Hepatocyte (in vitro differentiated cells): ENCODE measurements around the gene ASIP.

ENCODE experiments used
- CTCF ChIP-seq: fragments of 200-600 bp; sonication (generic); IDR thresholded peaks from 2 replicates; pipeline ENCODE4 v1.5.1; 2016; ENCODE audit warnings: antibody characterized with exemption, mild to moderate bottlenecking; ENCODE audit not compliant: poor library complexity
- EZH2 ChIP-seq: fragments of 200-600 bp; sonication (generic); IDR thresholded peaks from 2 replicates; pipeline ENCODE4 v1.6.1; 2016; ENCODE audit warnings: antibody characterized with exemption, mild to moderate bottlenecking, borderline replicate concordance

DNA sequence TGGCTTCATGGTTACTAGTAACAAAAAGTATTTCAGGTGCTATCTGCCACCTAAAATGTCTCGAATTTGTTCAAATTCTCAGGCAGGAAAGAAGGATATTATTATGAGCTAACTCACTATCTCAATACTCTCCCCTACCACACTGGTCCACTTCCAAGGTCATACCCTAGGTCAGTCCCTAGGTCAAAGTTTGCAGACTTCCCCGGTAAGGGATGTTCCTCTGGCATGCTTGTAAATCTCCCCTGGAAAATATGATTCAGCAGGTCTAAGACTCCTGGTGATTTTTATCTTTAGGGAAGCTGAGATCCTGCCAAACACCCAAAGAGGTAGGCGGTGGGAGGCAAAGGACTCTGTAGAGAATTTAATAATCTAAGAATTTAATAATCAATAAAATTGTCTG is 55.2 kb downstream of the ASIP start:
- TF ChIP-seq CTCF, result no peak
- TF ChIP-seq EZH2, result no peak
